ENCODE data around the gene TMEM106A.

DNA sequence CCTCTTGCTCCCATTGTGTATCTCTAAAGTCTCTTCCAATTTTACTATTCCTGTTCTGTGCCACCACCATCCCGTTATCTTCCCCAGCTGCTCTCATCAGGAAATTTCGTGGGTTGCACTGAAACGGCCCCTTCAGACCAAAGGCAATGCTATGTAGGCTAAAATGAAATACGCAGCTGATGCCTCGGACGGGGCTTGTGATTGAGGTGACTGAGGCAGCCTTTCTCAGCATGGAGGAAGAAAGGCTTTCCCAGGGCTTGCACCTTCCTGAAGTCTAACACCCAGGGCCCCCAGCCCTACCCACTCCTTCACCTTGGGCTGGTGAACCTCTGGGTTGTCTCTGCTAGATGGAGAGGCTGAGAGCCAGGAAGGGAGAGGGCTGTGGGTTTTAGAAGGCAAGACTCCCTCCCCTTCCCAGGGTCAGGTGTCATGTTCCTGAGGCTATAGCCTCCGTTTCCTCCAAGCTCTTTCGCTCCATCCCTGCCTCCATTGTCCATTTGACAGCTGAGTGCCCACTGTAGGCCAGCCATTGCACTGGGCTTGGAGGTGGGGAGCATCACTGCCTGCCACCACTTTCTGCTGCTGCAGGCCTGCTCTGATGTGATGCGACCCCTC, 8.9 kb downstream of the TMEM106A start:
- TF ChIP-seq, protein P1, sequence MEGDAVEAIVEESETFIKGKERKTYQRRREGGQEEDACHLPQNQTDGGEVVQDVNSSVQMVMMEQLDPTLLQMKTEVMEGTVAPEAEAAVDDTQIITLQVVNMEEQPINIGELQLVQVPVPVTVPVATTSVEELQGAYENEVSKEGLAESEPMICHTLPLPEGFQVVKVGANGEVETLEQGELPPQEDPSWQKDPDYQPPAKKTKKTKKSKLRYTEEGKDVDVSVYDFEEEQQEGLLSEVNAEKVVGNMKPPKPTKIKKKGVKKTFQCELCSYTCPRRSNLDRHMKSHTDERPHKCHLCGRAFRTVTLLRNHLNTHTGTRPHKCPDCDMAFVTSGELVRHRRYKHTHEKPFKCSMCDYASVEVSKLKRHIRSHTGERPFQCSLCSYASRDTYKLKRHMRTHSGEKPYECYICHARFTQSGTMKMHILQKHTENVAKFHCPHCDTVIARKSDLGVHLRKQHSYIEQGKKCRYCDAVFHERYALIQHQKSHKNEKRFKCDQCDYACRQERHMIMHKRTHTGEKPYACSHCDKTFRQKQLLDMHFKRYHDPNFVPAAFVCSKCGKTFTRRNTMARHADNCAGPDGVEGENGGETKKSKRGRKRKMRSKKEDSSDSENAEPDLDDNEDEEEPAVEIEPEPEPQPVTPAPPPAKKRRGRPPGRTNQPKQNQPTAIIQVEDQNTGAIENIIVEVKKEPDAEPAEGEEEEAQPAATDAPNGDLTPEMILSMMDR (IDR thresholded peaks at IDR 0.05) = no peak
- TF ChIP-seq ZFX (IDR thresholded peaks at IDR 0.05; ENCODE audit: borderline replicate concordance) = no peak
